ENCODE results near the gene WNT10A. TPM values are rescaled to one million over a fixed set of nuclear protein-coding genes. Genes with fewer than 3 reads are reported as not detected.

Gene WNT10A
- total RNA-seq, 1 donor from 2014 or later = 0.35 TPM

DNA sequence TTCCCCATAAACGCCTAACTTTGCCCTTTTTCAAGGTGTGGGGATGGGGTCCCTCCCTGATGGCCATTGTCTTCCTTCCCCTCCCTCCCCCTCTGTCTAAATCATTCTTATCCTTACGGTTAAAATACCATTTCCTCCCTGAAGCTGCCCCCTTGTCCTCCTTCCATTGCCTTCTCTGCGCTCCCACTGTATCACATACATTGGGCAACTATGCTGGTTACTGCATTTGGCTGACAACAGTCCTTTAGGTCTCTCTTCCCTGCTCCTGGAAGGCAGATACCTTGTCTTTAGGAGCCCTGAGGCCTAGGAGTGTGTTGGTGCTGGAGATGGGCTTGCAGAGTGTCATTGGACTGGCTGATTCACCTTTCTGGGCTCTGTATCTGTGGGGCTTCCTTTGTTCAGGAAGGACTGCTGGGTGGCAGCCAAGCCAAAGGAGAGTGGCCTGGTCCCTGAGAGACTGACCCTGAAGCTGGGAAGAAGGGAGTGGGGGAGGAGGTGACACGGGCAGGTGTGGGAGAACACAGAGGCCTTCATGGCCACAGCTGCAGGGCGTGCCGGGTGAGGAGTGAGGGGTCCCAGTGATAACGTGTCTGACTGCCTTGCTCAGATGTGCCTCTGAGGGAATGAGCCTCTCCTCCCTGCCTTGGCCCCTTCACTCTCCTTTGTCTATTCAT is 18.9 kb upstream of the WNT10A start:
- Histone ChIP-seq H3K27me3 (ENCODE audit: low read depth) (peaks cover 70% of the 10 kb centered on the region), H3K27ac (no peak overlapping the region), H3K36me3 (no peaks in the 10 kb centered on the region), H3K4me1 (peaks cover 16% of the 10 kb centered on the region), H3K4me3 (no peak overlapping the region), H3K9me3 (no peaks in the 10 kb centered on the region)
- no peak for ATAC-seq
- DNase-seq = peak; percentile 6
- TF ChIP-seq, protein P1, sequence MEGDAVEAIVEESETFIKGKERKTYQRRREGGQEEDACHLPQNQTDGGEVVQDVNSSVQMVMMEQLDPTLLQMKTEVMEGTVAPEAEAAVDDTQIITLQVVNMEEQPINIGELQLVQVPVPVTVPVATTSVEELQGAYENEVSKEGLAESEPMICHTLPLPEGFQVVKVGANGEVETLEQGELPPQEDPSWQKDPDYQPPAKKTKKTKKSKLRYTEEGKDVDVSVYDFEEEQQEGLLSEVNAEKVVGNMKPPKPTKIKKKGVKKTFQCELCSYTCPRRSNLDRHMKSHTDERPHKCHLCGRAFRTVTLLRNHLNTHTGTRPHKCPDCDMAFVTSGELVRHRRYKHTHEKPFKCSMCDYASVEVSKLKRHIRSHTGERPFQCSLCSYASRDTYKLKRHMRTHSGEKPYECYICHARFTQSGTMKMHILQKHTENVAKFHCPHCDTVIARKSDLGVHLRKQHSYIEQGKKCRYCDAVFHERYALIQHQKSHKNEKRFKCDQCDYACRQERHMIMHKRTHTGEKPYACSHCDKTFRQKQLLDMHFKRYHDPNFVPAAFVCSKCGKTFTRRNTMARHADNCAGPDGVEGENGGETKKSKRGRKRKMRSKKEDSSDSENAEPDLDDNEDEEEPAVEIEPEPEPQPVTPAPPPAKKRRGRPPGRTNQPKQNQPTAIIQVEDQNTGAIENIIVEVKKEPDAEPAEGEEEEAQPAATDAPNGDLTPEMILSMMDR (IDR thresholded peaks at IDR 0.05) = no peak
- intact Hi-C loops (cut with DNase I) = no loop called here

DNA sequence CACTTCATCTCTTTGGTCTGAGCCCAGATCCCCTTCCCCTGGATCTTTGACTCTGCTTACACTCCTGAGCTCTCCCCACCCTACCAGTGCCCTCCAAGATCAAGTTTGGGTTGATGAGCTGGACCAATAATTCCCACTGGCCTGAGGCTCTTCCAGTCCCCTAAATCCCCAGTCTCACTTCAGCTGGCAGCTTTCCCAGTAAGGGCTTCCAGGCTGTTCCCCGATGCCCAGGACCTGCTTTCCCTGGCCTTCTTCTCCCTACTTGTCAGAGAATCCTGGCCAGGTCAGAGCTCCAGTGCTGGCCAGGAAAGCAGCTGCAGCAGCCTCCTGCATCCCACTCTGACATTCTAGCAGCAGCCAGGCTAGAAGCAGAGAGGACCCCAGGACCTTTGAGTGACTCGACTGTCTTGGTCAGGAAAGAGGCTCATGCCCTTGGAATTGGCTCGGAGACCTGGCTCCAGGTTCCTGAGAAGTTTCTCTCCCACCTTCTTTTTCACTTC is 17.6 kb upstream of the WNT10A start:
- TF ChIP-seq, protein P1 (IDR thresholded peaks at IDR 0.05) = no peak
- Histone ChIP-seq H3K4me1 (peaks cover 16% of the 10 kb centered on the region), H3K36me3 (no peaks in the 10 kb centered on the region), H3K9me3 (no peaks in the 10 kb centered on the region), H3K4me3 (no peak overlapping the region), H3K27me3 (ENCODE audit: low read depth) (peaks cover 70% of the 10 kb centered on the region), H3K27ac (no peak overlapping the region)
- no peak for DNase-seq
- ATAC-seq = no peak
- intact Hi-C loops (cut with DNase I) = no loop called here

DNA sequence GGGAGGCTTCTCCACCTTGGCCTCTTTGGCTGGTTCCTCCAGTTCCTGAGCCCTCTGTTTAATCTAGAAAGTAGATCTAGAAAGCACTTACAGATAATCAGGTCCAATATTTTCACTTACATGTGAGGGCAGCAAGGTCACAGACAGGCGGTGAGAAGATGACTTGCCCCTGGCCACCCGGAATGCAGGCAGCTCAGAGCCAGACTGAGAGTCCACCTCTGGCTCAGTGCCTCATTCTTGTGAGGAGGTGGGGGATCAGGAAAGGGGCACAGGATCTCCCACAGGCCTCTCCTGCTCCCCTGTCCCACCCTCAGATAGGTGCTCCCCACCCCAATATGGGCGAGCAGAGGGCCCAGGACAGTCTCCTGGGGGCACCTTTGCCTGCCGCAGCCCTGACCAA is 15.3 kb upstream of the WNT10A start:
- TF ChIP-seq, protein P1 (IDR thresholded peaks at IDR 0.05) = no peak
- intact Hi-C loops (cut with DNase I) = no loop called here
- Histone ChIP-seq H3K27ac (no peak overlapping the region), H3K4me3 (no peak overlapping the region), H3K27me3 (ENCODE audit: low read depth) (peaks cover 61% of the 10 kb centered on the region), H3K9me3 (no peaks in the 10 kb centered on the region), H3K36me3 (no peaks in the 10 kb centered on the region), H3K4me1 (peaks cover 10% of the 10 kb centered on the region)
- DNase-seq (no peak), ATAC-seq (no peak)

DNA sequence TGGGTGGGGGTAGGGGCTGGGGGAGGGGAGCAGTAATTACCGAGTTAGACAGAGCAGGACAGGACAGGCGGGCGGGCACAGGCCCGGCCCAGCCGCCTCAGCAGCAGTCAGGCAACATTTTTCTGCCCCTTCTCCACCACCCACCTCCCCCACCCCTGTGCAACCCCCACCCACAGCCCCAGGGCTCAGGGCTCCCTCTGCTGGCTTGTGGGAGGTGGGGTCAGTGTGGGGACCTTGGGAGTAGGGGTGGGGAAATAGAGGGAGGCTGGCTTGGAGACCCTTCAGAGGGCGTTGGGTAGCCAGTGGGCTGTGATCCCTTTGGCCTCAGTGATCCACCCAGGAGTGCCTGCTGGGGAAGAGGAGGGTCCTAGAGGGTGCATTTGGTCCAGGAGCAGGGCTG is 14.7 kb upstream of the WNT10A start:
- Histone ChIP-seq H3K27me3 (ENCODE audit: low read depth) (peaks cover 61% of the 10 kb centered on the region), H3K9me3 (no peaks in the 10 kb centered on the region), H3K4me1 (peaks cover 7% of the 10 kb centered on the region), H3K4me3 (no peak overlapping the region), H3K27ac (no peak overlapping the region), H3K36me3 (no peaks in the 10 kb centered on the region)
- TF ChIP-seq, protein P1 (IDR thresholded peaks at IDR 0.05) = no peak
- intact Hi-C loops (cut with DNase I) = no loop called here
- ATAC-seq = no peak
- no peak for DNase-seq

DNA sequence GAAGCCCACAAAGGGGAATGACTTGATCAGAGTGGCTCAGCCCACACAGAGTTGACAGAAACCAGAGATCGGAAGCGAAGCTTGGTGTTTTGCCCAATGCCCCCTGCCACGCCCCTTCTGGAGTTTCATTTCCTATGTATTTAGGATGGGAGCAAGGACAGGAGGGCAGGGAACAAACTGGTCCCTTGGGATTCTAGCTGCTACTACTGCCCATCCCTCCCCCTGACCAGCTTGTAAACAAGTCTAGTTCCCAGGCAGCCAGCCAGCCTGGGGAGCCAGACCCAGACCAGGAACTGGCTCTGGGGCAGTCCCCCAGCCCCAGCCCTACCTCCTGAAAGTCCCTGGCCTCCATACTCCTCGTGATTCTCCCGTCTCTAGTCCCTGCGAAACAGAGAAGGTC is 12.8 kb upstream of the WNT10A start:
- H3K27ac ChIP-seq = no peak overlapping the region
- intact Hi-C loops (cut with DNase I) = no loop called here
- TF ChIP-seq, protein P1 (IDR thresholded peaks at IDR 0.05) = no peak
- H3K4me3 ChIP-seq = no peak overlapping the region
- no peaks in the 10 kb centered on the region for H3K9me3 ChIP-seq
- H3K27me3 ChIP-seq (ENCODE audit: low read depth) = peaks cover 61% of the 10 kb centered on the region
- DNase-seq (no peak), ATAC-seq (no peak)
- H3K4me1 ChIP-seq = peaks cover 17% of the 10 kb centered on the region
- no peaks in the 10 kb centered on the region for H3K36me3 ChIP-seq
